A204.1 (cell line): ENCODE results near the gene LMNTD1.
"Not testable (repeated sequence)": the region's sequence is repeated elsewhere in the genome, so short reads cannot be mapped to it uniquely, and the experiment has no call there.

Experiments
- FAIRE-seq: peaks from 2 replicates; lab custom pipeline; 2012; peaks lifted over from hg19 to GRCh38; lab: Jason Lieb, UNC

The LMNTD1 gene

DNA sequence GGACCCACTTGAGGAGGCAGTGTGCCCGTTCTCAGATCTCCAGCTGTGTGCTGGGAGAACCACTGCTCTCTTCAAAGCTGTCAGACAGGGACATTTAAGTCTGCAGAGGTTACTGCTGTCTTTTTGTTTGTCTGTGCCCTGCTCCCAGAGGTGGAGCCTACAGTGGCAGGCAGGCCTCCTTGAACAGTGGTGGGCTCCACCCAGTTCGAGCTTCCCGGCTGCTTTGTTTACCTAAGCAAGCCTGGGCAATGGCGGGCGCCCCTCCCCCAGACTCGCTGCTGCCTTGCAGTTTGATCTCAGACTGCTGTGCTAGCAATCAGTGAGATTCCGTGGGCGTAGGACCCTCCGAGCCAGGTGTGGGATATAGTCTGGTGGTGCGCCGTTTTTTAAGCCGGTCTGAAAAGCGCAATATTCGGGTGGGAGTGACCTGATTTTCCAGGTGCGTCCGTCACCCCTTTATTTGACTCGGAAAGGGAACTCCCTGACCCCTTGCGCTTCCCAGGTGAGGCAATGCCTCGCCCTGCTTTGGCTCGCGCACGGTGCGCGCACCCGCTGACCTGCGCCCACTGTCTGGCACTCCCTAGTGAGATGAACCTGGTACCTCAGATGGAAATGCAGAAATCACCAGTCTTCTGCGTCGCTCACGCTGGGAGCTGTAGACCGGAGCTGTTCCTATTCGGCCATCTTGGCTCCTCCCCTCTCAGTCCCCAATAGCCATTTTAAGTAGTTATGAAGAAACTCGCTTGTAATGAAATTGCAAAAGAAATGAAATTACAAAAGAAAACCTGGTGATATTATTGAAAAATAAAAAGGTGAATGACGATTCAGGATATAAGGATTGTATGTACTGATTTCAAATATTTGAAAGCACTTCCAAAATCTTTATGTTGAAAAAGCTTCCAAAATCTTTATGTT is 63.9 kb downstream of the LMNTD1 start:
- not testable (repeated sequence) for FAIRE-seq

DNA sequence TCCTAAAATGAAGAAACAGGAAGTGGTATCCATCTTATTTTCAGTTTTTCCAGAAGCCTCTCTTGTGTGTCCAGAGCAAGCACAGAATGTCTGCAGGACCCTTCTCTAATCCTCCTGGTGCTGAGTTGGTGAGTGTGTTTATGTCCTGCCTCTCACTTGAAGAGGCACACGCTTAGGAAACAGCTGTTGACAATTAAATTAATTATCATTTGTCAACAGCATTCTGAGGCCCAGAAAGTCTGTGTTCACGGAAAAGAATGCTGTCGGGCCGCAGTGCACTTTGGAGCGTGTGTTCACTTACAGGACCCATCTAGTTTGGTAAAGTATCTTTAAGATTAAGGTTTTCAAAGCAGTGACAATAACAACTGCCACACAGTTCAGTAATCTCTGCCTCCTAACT is 70.5 kb downstream of the LMNTD1 start:
- no peak for FAIRE-seq

DNA sequence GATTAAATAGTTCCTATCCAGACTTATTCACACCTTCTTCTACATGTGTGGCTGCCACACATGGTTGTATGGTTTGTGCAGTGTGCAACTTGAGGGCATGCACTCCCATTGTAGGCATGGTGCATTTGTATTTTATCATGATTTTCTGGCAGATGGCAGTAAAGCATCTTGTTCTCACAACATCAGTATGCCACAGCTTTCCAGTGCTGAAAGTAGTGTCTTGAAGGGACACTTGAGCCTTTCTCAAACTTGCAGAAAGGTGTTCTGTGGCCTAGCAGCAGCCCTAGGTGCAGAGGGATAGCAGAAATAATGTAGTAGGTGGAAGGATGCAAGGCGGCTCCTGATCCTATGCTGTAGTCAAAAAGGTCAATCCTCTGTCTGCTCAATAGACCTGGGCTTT is 72.9 kb downstream of the LMNTD1 start:
- no peak for FAIRE-seq

DNA sequence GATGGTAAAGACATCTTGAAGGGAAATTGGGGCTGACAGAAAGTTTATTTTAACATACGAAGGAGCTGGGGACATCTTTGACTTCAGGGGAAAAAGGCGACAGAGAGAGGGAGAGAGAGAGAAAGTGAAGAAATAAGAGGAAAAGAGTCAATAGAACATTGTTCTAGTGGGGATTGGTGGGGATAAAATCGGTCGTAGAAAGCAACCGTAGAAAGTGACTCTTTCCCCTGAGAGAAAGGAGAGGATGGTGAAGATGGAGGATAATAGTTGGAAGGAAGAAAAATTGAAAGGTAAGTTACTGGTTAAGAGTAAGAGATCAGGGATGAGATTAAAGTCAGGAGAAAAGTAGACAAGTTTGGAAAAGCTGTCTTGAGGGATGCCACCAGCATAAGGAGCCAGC is 75.9 kb downstream of the LMNTD1 start:
- FAIRE-seq = no peak

GRCh38 chr12:25472453-25472852 is 80.6 kb downstream of the LMNTD1 start:
- no peak for FAIRE-seq

- no peak for FAIRE-seq
Measured at GRCh38 chr12:25469861-25470260, 83.2 kb downstream of the LMNTD1 start.

- FAIRE-seq = no peak
Measured at GRCh38 chr12:25469368-25469767, 83.7 kb downstream of the LMNTD1 start.

GRCh38 chr12:25463521-25463920 is 89.6 kb downstream of the LMNTD1 start:
- no peak for FAIRE-seq

DNA sequence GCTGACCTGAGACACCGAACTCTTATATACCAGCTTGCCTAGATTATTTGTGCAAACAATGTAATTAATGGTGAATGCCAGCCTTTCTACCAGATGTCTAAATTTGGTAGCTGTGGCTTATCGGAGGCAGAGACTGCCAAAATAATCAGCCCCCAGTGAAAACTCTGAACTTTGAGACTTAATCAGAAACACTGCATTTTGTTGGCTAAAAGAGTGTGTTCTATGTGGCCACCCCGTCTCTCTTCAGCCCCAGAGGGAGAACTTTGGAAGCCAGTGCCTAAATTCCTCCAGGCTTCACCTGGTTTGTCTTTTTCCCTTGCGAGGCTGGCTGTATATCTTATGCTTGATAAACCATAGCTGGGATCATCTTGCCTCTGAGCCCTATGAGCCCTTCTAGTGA is 90.1 kb downstream of the LMNTD1 start:
- no peak for FAIRE-seq

DNA sequence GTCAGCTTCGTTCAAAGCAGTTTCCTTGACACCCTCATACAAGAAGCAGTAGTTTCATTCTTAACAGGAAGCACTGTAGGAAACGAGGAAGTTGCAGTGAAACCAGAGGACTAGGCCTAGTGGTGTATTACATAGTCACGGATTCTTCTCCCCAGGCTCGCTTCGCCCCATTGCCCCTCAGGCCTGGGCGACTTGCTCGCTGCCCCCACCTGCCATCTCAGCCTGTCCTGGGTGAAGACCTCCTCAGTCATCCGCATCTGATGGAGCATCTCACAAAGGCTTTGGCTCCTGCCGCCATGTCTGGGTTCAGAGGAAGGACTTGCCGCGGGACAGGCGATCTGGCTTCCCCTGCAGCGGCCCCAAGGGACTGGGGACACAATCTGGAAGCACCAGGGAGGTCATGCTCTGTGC is 93.5 kb downstream of the LMNTD1 start:
- no peak for FAIRE-seq

DNA sequence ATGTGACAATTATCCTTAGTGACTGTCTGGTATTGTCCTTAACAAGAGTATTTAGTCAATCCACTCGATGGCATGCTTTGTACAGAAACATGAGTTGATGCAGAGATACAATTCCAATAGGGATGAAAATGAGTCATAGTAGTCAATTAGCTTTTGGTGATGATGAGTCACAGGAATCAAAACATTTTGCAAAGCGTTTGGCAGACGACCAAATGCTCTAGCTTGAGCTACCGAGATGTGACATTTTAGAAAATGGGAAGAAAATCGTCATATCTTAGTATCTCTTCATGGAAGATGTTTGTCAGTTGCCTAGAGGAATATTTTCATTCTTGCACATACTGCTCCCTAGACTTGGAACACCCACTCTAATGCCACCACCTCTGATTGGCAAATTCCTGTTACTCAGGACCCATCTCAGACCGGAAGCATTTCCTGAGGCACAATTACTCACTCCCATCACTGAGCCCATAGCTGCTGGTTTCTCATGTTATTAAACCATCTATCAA is 95.0 kb downstream of the LMNTD1 start:
- no peak for FAIRE-seq

GRCh38 chr12:25456474-25456873 is 96.6 kb downstream of the LMNTD1 start:
- FAIRE-seq = no peak

- no peak for FAIRE-seq
Measured at GRCh38 chr12:25455696-25456095, 97.4 kb downstream of the LMNTD1 start.

- FAIRE-seq = no peak
Measured at GRCh38 chr12:25449007-25449406, 104.1 kb downstream of the LMNTD1 start.

DNA sequence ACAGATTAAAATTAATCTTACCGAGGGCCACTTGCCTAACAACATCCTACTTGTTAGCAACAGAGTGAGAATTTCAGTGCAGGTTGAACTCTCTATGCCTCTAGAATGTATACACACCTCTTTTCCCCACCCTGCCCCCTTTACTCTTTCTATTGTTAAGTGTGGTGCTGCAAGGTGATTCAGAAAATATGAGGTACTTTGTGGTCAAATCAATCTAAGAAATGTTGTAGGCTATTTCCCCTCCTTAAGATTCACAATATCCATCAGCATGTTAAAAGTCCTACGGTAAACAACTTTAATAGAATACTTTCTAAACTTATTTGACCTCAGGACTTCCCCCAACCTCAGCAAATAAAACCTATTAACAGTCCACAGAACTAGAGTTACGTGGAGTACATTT is 106.0 kb downstream of the LMNTD1 start:
- FAIRE-seq = no peak

DNA sequence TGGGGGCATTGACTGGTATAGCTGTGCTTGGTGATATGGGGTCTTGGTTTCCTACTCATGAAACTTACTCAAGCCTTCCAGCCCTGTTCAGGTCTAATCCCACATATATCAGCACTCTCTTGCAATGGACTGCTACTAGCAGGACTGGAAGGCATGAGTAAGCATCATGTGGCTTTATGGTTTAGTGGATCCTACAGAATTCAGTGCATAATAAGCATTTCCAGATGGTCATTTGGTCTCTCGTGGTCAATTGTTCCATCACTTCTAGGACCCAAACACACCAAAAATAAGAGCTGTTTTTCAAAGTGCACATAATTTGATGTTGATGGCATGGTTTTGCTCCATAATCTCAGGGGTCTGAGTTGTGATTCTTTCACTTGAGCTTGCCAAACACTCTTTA is 114.4 kb downstream of the LMNTD1 start:
- FAIRE-seq = no peak

DNA sequence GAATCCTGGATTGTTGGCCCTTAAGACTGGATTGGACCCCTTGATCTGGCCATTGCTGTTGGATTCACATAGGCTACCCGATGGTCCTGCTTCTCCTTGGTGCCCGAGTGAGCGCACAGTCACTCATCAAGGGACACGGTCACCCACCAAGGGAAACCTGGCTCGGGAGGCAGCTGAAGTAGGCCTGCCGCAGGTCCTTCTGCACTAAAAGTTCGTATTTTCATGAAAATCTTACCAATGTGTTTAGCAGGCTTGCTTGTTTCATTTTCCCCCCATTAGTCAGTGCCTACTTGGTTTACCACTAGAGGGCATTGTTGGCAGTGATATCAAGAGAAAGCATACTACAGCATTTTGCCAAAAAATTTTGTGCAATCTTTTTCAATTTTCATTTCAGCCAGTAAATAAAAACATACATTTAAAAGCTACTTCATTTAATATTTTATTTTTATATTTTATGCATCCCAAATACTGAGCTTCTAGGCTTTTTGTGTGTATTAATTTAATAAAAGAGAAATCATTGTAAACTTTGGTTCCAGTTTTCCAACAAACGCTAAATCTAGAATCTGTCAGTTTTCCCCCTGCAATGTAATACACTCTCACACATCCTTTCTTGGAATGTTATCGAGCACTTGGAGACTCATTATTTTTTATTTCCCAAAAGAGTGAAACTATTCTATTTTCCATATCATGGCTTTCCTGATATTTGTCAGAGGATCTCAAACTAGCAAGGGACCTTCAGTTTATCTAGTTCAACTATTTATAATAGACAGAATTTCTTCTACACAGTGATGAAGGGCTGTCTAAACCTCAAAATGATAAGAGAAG is 116.7 kb downstream of the LMNTD1 start:
- FAIRE-seq = peak; percentile 98

DNA sequence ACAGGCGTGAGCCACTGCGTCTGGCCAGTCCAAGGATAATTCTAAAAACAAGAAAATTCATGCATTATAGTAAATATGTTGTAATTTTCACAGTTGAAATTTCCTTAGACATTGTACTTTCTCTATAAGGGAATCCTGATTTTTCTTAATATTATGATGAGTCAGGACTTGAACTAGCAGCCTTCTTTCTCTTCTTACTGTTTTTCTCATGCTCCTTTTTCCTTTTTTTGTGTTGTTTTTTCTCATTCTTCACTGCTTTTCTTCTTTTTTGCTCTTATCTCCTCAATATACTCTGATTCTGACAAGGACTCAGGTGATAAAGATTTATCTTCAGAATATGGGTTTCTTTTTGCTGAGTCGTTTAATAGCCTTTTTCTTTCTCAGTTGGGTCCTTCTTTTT is 117.7 kb downstream of the LMNTD1 start:
- no peak for FAIRE-seq

- FAIRE-seq = no peak
Measured at GRCh38 chr12:25434515-25434914, 118.6 kb downstream of the LMNTD1 start.

DNA sequence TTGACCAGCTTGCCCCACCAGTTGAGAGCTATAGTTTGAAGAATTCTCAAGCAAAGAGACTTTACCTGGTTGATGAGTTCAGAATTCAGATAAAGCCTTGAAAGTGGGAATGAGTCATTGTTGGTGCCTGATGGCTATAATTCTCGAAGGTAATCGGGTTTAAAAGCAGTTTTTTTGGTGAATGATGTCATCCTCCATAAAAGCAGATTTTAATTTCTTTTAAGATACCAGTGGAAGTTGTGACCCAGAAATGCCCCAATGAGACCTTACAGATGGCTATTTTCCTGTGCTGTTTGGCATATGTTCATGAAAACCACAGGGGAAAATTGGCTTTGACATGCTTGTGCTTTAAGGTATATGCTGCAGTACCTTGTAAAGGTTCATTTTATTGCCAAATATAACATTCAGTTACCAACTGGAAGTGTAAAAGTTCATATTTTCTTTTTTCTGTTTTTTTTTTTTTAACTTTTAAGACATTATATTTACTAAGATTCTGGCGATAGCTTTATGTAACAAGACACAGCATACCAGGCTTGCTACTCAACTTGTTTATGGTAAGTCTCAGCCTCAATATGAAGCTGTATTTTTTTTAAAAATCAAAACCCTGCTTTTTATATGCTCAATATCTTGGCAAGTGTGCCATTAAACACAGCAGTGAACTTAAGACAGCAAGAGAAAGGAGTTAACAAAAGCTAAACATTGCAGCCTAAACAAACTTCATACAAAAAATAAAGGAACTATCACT is 119.3 kb downstream of the LMNTD1 start:
- no peak for FAIRE-seq

DNA sequence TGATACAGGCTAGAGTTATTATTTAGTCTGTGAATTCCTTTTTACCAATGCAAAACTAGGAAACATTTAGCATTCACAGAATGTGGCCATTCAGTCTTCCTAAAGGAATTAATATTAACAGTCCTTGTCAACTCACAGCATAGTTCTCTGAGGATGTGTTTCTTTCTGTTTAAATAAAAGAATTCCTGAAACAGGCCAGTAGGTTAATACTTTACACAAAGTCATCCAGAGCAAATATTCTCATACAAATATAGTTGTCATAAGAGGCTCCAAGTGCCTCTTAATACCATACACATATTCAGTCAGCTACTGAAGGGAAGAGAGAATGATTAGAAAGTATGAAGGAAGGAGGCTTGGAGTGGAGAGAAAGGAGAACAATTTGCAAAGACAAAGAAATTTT is 120.1 kb downstream of the LMNTD1 start:
- no peak for FAIRE-seq
